ENCODE measurements around the gene INPP5A. TPM values are rescaled to one million over a fixed set of nuclear protein-coding genes. Genes with fewer than 3 reads are reported as not detected.

INPP5A gene
- total RNA-seq, 1 donor from 2014 or later = 14.2 TPM

DNA sequence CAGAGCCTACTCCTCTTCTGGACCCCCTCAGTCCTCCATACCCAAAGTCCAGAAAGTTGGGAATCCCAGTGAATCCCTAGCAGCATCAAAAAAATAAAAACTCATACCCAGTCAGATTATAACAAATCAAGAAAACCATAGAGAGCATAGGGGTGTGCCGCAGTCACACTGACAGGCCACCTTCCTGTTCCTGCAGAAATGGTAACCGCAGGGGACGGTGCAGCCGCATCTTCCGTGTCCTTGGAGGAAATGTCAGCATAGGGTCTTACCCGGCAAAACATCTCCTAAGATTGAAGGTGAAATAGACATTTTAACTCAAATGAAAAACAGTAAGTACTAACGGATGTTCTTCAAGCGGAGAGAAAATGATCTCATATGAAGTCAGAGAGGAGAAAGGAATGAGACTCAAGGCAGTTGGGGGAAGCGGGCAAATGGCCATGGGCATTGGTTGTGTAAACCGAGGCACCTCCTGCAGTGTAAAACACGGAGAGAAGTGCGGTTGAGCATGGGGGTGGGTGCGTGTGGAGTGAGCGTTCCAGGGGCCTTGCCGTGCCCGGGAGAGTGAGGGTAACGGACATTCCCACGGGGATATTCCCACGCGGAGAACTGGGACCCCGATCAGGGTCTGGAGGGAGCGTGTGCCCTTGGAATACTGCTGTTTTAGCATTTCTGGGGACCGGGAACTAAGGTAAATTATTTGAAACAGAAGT, 137.6 kb downstream of the INPP5A start:
- H3K27ac Mint-ChIP-seq = no peak overlapping the region
- TF ChIP-seq, protein P1, sequence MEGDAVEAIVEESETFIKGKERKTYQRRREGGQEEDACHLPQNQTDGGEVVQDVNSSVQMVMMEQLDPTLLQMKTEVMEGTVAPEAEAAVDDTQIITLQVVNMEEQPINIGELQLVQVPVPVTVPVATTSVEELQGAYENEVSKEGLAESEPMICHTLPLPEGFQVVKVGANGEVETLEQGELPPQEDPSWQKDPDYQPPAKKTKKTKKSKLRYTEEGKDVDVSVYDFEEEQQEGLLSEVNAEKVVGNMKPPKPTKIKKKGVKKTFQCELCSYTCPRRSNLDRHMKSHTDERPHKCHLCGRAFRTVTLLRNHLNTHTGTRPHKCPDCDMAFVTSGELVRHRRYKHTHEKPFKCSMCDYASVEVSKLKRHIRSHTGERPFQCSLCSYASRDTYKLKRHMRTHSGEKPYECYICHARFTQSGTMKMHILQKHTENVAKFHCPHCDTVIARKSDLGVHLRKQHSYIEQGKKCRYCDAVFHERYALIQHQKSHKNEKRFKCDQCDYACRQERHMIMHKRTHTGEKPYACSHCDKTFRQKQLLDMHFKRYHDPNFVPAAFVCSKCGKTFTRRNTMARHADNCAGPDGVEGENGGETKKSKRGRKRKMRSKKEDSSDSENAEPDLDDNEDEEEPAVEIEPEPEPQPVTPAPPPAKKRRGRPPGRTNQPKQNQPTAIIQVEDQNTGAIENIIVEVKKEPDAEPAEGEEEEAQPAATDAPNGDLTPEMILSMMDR (IDR thresholded peaks at IDR 0.05) = no peak
- TF ChIP-seq EZH2 (IDR thresholded peaks at IDR 0.05) = no peak
- TF ChIP-seq EZH2phosphoT487 (IDR thresholded peaks at IDR 0.05) = no peak
- no peaks in the 10 kb centered on the region for H4K20me1 ChIP-seq (ENCODE audit: low read depth)
- no peak overlapping the region for H3K4me3 Mint-ChIP-seq
- no peak overlapping the region for H3K9ac ChIP-seq
- peak; percentile 1 for DNase-seq (ENCODE audit: low spot score)
- H3K36me3 Mint-ChIP-seq = peaks cover 11% of the 10 kb centered on the region
- no peaks in the 10 kb centered on the region for H3K9me3 ChIP-seq (ENCODE audit: low read depth)
- H3K27me3 ChIP-seq = no peaks in the 10 kb centered on the region
- no peaks in the 10 kb centered on the region for H3F3A ChIP-seq (ENCODE audit: low read depth)
- H3K4me1 ChIP-seq = peaks cover 5% of the 10 kb centered on the region
- peaks cover 13% of the 10 kb centered on the region for H3K27me3 Mint-ChIP-seq (ENCODE audit: insufficient read depth, low read depth)
- no peak overlapping the region for H3K4me2 ChIP-seq
- H3K79me2 ChIP-seq (ENCODE audit: low read depth) = no peaks in the 10 kb centered on the region
- no peaks in the 10 kb centered on the region for H3K36me3 ChIP-seq
- H3K4me1 Mint-ChIP-seq = peaks cover 8% of the 10 kb centered on the region
- no peak overlapping the region for H3K27ac ChIP-seq
- no peak overlapping the region for H2AFZ ChIP-seq (replicated peaks)
- H3K9me3 Mint-ChIP-seq = no peaks in the 10 kb centered on the region
- no peak overlapping the region for H3K4me3 ChIP-seq

DNA sequence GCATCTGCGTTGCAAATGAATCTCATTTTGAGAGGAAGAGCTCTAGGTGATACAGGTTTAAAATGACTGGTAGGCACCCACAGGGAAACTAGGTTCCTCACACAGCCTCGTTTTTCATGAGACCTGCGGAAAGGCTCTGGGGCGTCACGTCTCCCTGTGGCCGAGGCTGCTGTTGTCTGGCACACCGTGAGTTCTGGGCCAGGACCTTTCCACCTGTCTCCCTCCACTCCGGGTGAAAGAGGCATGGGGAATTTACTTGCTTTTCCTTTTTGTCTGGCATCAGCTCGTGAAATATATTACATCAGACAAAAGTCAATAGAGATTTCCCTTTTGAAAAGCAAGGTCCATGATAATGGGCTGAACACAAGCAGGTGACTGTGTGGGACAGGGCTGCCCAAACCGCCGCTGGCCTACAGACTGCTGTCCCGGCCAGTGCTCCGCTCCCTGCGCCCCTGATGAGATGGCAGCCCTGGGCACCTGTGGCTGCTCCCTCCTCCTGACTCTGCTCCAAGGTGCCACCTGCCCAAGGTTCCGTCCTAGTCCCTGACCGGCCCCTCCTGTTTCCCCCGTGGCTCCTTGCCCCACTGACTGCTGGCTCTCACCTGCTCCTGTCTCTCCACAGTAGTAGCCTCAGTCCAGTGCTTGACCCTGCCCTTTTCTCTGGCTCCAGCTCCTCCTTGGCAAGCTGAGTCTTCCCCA, 138.8 kb downstream of the INPP5A start:
- H3K9ac ChIP-seq = no peak overlapping the region
- no peaks in the 10 kb centered on the region for H3K79me2 ChIP-seq (ENCODE audit: low read depth)
- no peak overlapping the region for H3K4me3 ChIP-seq
- H3K36me3 ChIP-seq = no peaks in the 10 kb centered on the region
- no peak for DNase-seq (ENCODE audit: low spot score)
- no peak overlapping the region for H3K4me2 ChIP-seq
- H3F3A ChIP-seq (ENCODE audit: low read depth) = no peaks in the 10 kb centered on the region
- no peaks in the 10 kb centered on the region for H4K20me1 ChIP-seq (ENCODE audit: low read depth)
- H3K9me3 ChIP-seq (ENCODE audit: low read depth) = no peaks in the 10 kb centered on the region
- Mint-ChIP-seq H3K36me3 (peaks cover 12% of the 10 kb centered on the region), H3K27me3 (ENCODE audit: insufficient read depth, low read depth) (peaks cover 14% of the 10 kb centered on the region), H3K9me3 (peaks cover 2% of the 10 kb centered on the region), H3K4me3 (no peak overlapping the region), H3K4me1 (peaks cover 8% of the 10 kb centered on the region), H3K27ac (no peak overlapping the region)
- no peak overlapping the region for H2AFZ ChIP-seq (replicated peaks)
- no peak overlapping the region for H3K27ac ChIP-seq
- no peak for TF ChIP-seq EZH2phosphoT487 (IDR thresholded peaks at IDR 0.05)
- TF ChIP-seq, protein P1 (IDR thresholded peaks at IDR 0.05) = no peak
- no peak for TF ChIP-seq EZH2 (IDR thresholded peaks at IDR 0.05)
- no peaks in the 10 kb centered on the region for H3K4me1 ChIP-seq
- no peaks in the 10 kb centered on the region for H3K27me3 ChIP-seq

DNA sequence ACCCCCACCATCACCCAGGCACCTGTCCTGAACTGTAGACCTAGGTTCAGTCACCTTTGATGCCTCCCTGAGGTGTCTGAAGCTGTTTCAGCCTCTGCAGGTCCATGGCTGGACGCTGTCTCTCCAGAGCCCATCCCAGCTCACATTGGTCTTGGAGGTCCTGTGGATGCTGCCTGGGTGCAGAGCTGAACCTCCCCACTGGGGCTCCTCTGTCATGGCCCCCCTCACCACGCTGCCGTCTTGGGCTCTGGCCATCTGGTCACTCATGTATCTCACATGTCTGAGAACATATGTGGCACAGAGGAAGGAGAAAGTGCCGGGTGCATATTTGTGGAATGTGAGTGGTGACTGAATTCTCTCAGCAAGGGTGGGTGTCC, 139.5 kb downstream of the INPP5A start:
- no peak overlapping the region for H3K9ac ChIP-seq
- H3K4me1 ChIP-seq = no peaks in the 10 kb centered on the region
- H3F3A ChIP-seq (ENCODE audit: low read depth) = no peaks in the 10 kb centered on the region
- no peak overlapping the region for H3K4me3 Mint-ChIP-seq
- H2AFZ ChIP-seq (replicated peaks) = no peak overlapping the region
- H3K27me3 Mint-ChIP-seq (ENCODE audit: insufficient read depth, low read depth) = peaks cover 21% of the 10 kb centered on the region
- no peak overlapping the region for H3K4me3 ChIP-seq
- no peak overlapping the region for H3K27ac Mint-ChIP-seq
- H3K79me2 ChIP-seq (ENCODE audit: low read depth) = no peaks in the 10 kb centered on the region
- no peak overlapping the region for H3K27ac ChIP-seq
- H3K4me2 ChIP-seq = no peak overlapping the region
- DNase-seq (ENCODE audit: low spot score) = no peak
- peaks cover 3% of the 10 kb centered on the region for H3K9me3 Mint-ChIP-seq
- peaks cover 9% of the 10 kb centered on the region for H3K36me3 Mint-ChIP-seq
- peaks cover 8% of the 10 kb centered on the region for H3K4me1 Mint-ChIP-seq
- H4K20me1 ChIP-seq (ENCODE audit: low read depth) = no peaks in the 10 kb centered on the region
- H3K36me3 ChIP-seq = no peaks in the 10 kb centered on the region
- H3K9me3 ChIP-seq (ENCODE audit: low read depth) = no peaks in the 10 kb centered on the region
- TF ChIP-seq EZH2 (IDR thresholded peaks at IDR 0.05) (no peak), EZH2phosphoT487 (IDR thresholded peaks at IDR 0.05) (no peak)
- TF ChIP-seq, protein P1 (IDR thresholded peaks at IDR 0.05) = no peak
- H3K27me3 ChIP-seq = no peaks in the 10 kb centered on the region
